NCI-H1694 treated with DMSO at 0.1 percent for 48 hours (cell line): ENCODE results near the gene HNRNPUL1.

Experiments used
- DNase-seq: peaks from one replicate; lab custom pipeline; 2025; lab: John Stamatoyannopoulos, UW

Gene HNRNPUL1

DNA sequence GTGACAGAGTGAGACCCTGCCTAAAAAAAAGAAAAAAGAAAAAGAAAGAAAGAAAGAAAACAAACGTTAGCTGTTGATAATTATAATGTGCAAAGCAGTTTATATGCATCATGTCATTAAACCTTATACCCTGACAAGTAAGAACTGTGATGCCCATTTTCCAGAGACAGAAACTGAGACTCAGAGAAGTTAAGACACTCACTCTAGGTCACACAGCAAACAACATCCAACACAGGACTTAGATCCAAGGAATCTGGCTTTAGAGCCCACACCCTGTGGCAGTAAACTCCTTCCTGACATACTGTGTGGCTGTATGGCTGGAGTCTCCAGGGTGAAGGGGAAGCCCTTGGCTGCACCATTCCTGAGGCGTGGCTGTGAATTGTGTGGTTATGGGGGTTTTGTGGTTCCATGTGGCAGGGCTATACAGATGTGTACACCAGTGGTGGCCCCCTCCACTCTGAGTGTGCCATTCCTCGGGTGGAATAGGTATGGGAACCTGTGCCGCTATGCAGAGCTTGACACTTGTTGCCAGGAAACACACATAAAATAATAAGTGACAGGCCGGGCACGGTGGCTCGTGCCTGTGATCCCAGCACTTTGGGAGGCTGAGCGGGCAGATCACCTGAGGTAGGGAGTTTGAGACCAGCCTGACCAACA is 29.5 kb upstream of the HNRNPUL1 start:
- no peak for DNase-seq

DNA sequence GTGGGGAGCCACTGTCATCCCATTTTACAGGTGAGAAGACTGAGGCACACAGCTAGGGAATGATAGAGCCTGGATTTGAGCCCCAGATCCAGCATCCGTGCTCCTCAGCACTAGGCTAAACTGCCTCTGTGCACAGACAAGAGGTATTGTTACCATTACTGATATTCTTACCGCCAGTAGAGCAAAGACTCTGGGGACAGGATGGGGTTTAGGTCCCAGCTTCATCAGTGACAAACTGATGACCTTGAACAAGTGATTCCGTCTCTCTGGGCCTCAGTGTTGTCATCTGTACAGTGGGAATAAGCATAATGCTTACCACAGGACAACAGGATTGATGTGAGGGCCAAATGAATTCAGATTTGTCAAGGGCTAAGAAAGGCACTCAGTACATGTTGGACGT is 28.7 kb upstream of the HNRNPUL1 start:
- DNase-seq = no peak

DNA sequence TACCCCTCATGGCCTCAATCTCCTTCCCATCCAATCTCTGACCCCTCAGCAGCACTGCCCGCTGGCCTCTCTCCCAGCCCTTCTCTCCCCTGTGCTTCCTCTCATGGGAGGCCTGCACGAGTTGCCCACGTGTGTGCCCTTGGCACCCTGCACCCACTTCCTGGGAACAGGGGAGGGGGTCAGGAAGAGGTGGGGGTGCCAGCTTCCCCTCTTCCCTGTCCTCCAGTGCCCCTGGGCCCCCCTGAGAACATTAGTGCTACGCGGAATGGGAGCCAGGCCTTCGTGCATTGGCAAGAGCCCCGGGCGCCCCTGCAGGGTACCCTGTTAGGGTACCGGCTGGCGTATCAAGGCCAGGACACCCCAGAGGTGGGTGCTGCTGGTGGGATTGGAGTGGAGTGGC is 25.9 kb upstream of the HNRNPUL1 start:
- no peak for DNase-seq

GRCh38 chr19:41239363-41239762 is 24.8 kb upstream of the HNRNPUL1 start:
- no peak for DNase-seq

DNA sequence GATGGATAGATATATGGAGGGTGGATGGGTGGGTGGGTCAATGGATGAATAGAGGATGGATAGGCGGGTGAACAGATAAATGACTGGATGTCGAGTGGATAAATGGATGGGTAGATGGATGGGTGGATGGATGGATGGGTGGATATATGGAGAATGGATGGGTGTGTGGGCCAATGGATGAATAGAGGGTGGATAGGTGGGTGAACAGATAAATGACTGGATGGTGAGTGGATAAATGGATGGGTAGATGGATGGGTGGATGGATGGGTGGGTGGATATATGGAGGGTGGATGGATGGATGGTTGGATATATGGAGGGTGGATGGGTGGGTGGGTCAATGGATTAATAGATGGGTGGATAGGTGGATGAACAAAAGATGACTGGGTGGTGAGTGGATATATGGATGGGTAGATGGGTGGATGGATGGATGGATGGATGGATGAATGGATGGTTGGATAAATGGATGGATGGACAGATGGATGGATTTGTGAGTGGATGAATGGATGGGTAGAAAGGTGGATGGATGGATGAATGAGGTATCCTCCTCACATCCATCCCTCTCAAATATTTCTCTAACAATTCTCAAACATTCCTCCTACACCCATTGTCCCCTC is 24.1 kb upstream of the HNRNPUL1 start:
- DNase-seq = no peak

DNA sequence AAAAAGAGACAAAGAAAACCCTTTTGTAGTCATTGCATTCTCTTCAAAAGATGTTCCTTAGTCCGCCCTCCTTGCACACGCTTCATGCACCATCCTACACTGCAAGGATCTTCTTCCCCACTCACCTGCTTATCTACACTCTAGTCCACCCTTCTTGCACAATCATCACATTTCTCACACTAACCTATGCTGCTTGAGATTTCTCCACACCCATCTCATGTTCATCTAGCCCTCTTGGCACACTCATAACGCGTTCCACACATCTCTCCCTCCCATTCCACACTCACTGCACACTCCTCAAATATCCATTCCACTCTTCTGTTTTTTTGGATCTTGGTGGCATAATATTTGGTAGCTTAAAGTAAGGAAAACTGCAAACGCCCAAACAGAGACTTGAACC is 22.3 kb upstream of the HNRNPUL1 start:
- no peak for DNase-seq

- DNase-seq = no peak
Observed at GRCh38 chr19:41244117-41244516, 20.1 kb upstream of the HNRNPUL1 start.

DNA sequence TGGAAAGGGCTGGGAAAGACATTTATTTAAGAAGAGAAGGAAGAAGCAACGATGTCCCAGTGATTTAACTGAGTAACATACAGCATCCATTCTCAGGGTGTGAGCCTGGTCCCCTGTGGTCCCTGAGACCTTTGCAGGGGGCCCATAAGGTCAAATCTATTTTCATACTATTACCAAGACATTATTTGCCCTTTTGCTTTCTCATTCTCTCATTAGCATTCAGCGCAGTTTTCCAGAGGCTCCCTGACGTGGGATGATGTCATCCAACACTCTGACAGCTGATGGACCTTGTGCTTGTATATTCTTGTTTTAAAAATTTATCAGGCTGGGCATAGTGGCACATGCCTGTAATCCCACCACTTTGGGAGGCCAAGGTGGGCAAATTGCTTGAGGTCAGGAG is 18.3 kb upstream of the HNRNPUL1 start:
- DNase-seq = no peak

DNA sequence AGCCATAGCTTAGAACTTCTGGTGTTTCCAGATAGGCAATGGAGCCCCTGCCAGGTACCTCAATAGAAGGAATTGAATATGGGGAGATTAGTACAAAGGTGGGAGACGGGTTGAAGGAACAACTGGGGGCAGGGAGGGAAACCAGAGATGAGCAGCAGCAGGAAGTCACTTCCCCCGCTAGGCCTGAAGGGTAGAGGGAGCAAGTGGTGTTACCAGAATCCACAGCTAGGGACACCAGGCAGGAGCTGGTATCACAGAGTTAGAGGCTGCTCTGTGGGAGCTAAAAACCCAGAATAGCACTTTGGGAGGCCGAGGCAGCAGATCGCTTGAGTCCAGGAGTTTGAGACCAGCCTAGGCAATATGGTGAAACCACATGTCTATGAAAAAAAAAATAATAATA is 15.3 kb upstream of the HNRNPUL1 start:
- no peak for DNase-seq

- DNase-seq = no peak
Observed at GRCh38 chr19:41249707-41250423, 14.3 kb upstream of the HNRNPUL1 start.

GRCh38 chr19:41253660-41254059 is 10.5 kb upstream of the HNRNPUL1 start:
- DNase-seq = no peak

- DNase-seq = no peak
Observed at GRCh38 chr19:41255171-41255570, 9.0 kb upstream of the HNRNPUL1 start.

DNA sequence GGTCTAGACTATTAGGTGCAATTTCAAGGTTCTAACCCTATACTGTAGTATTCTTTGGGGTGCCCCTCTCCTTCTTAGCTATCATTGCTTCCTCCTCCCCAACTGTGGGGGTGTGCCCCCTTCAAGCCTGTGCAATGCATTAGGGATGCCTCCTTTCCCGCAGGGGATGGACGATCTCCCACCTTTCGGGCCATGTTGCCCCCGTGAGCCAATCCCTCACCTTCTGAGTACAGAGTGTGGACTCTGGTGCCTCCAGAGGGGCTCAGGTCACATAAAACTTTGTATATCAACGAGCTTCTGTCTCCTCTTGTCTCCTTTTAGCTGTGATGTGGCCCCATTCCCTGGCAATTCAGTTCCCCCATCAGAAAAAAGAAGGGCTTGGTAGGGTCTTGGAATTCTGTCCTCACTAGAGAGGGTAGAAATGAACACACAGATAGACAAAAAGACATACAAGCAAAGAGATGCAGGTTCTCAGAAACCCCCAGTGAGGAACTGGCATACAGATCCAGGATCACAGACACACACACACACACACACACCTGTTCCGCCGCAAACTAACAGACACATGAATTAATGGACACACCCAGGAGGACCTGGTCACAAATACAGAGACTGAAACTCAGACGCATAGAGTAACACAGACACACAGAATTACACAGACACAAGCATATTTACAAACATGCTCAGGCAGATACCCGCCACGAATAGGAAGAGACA is 2.5 kb upstream of the HNRNPUL1 start:
- DNase-seq = no peak

DNA sequence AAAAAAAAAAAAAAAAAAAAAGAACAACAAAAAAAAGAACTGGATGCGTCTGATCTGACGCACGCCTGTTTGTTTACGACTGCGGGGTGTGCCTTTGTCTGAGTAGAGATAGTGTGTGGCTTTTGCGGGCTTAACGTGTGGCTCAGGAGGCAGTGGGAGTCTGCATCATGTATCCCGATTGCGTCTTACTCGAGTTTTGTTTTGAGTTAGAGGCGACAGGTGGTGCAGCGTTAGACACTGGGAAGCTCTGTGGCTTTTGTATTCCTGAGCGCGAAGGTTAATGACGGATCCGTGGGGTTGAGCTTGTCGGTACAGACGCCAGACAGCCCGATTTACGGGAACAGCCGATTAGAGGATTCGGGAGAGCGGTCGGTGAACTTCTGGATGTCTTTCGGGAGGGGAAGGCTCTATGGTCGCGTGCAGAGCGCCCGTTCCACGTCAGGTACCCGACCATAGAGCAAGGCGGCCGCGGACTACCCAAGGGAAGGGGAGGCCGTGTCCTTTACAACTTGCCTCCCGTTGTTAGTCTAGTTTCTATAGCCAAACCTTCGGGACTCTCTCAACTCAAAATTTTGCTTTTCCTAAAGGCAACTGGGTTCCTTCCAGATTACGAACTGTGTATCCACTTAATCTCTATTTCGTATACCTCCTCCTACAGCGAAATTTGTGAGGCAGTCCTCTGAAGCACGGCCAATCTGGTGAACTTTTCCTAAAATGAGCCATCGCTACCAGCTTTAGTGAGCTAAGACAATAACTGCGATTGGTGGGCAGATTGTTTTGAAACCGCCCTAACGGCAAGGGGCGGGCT is 926 bp upstream of the HNRNPUL1 start:
- DNase-seq = peak; percentile 90

- peak; percentile 8 for DNase-seq
Observed at GRCh38 chr19:41264581-41265394, 616 bp downstream of the HNRNPUL1 start.

- DNase-seq = no peak
Observed at GRCh38 chr19:41265395-41266153, 1.4 kb downstream of the HNRNPUL1 start.

- DNase-seq = no peak
Observed at GRCh38 chr19:41269055-41269454, 4.9 kb downstream of the HNRNPUL1 start.

DNA sequence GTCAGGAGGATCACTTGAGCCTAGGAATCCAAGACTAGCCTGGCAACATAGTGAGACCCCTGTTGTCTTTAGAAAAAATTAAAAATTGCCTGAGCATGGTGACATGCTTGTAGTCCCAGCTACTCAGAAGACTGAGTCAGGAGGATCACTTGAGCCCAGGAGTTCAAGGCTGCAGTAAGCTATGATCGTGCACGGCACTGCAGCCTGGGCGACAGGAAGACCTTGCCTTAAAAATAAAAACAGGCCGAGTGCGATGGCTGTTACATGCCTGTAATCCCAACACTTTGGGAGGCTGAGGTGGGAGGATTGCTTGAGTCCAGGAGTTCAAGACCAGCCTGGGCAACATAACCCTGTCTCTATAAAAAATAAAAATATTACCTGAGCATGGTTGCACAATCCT is 5.4 kb downstream of the HNRNPUL1 start:
- DNase-seq = no peak

DNA sequence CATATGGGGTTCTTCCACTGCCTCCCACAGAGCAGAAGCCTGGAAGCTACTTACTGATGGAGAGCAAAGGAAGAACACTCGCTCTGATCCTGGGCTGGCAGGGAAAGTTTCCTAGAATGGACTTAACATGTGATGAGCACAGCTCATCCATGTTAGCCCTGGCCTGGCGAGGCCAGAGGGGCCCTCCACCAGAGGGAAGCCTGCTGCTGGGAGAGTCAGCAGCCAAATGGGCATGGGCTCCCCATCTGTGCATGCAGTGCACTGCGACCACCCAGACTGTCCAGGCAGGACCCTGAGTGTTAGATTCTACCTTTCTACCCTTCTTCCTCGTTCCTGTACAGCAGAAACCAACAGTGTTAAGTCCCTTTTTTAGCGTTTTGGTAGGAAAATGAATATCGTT is 8.9 kb downstream of the HNRNPUL1 start:
- no peak for DNase-seq

GRCh38 chr19:41274802-41275201 is 10.6 kb downstream of the HNRNPUL1 start:
- DNase-seq = no peak
